B cell (primary cell): ENCODE data around the gene HS3ST6. TPM values are rescaled to one million over a fixed set of nuclear protein-coding genes. Genes with fewer than 3 reads are reported as not detected.

ENCODE experiments used
- ATAC-seq: fragments of 200-7000 bp; cut with Tn5 transposase; one replicate; pipeline ENCODE4 v1.10.0; 2021; ENCODE audit warnings: low read depth, mild to moderate bottlenecking, moderate number of reproducible peaks, moderate library complexity
- CTCF ChIA-PET: fragments of 350-600 bp; sonication (Branson Sonifier 250); formaldehyde crosslinking; loops from one replicate; lab custom pipeline; 2021; ENCODE audit warnings: antibody characterized with exemption, inconsistent platforms; lab: Charles Lee
- POLR2A ChIA-PET: fragments of 350-600 bp; sonication (Branson Sonifier 250); formaldehyde crosslinking; loops from one replicate; lab custom pipeline; 2021; ENCODE audit warnings: antibody characterized with exemption; lab: Charles Lee
- DNase-seq: peaks from one replicate; pipeline ENCODE4 v3.0.0; 2013
- H2AFZ ChIP-seq: 2 replicates; pipeline ENCODE4 v1.6.1; 2012; ENCODE audit warnings: mild to moderate bottlenecking, low read depth, low read length; ENCODE audit not compliant: insufficient read depth, poor library complexity, severe bottlenecking
- H3K27ac ChIP-seq, 2 donors: 1 replicate in 1 of 2; 2 replicates in 1 of 2; pipeline ENCODE4 v1.5.1; 2012 to 2013; ENCODE audit warnings: low read length in 2 of 2, mild to moderate bottlenecking in 2 of 2, moderate library complexity in 1 of 2
- H3K27me3 ChIP-seq, 4 experiments: fragments of 200-600 bp in 1 of 4; sonication (generic) in 1 of 4; replicated peaks in 1 of 4; 1 replicate in 2 of 4; 2 replicates in 2 of 4; pipeline versions ENCODE4 v1.6.1 to v1.7.0; 2013 to 2016; ENCODE audit warnings: low read length in 3 of 4, mild to moderate bottlenecking in 2 of 4, mixed read lengths in 1 of 4, moderate library complexity in 1 of 4; ENCODE audit not compliant: insufficient read depth in 4 of 4, control insufficient read depth in 3 of 4; ENCODE audit errors: control extremely low read depth in 1 of 4
- H3K36me3 ChIP-seq, 2 experiments: replicated peaks in 1 of 2; 1 replicate in 1 of 2; 2 replicates in 1 of 2; pipeline versions ENCODE4 v1.6.1 to v1.7.1; 2013; ENCODE audit warnings: low read length in 1 of 2; ENCODE audit not compliant: insufficient read depth in 2 of 2, control insufficient read depth in 1 of 2; ENCODE audit errors: control extremely low read depth in 1 of 2, extremely low read depth in 1 of 2
- H3K4me1 ChIP-seq, 2 donors: fragments of 200-600 bp in 1 of 2; sonication (generic) in 1 of 2; 1 replicate in 1 of 2; 2 replicates in 1 of 2; pipeline versions ENCODE4 v1.5.1 to v1.6.1; 2013 to 2017; ENCODE audit warnings: low read length in 2 of 2; ENCODE audit not compliant: control insufficient read depth in 2 of 2, insufficient read depth in 2 of 2
- H3K4me2 ChIP-seq: replicated peaks from 2 replicates; pipeline ENCODE3; 2012; ENCODE audit warnings: mild to moderate bottlenecking, low read depth, low read length; ENCODE audit not compliant: poor library complexity, severe bottlenecking
- H3K4me3 ChIP-seq, 5 experiments: fragments of 200-600 bp in 1 of 5; sonication (generic) in 1 of 5; 1 replicate in 3 of 5; 2 replicates in 2 of 5; pipeline versions ENCODE4 v1.5.1 to v1.7.0; 2011 to 2016; ENCODE audit warnings: low read length in 4 of 5, mild to moderate bottlenecking in 4 of 5, low read depth in 2 of 5, control low read depth in 1 of 5, moderate library complexity in 1 of 5; ENCODE audit not compliant: insufficient read depth in 1 of 5; ENCODE audit errors: control extremely low read depth in 1 of 5, extremely low read depth in 1 of 5
- H3K79me2 ChIP-seq: fragments of 200-600 bp; sonication (generic); one replicate; pipeline ENCODE4 v1.6.0; 2016; ENCODE audit warnings: low read length; ENCODE audit not compliant: control insufficient read depth, insufficient read depth
- H3K9ac ChIP-seq: fragments of 200-600 bp; sonication (generic); 2 replicates; pipeline ENCODE4 v1.6.1; 2017; ENCODE audit warnings: mild to moderate bottlenecking, low read length, moderate library complexity
- H3K9me3 ChIP-seq, 3 donors: one replicate each; pipeline versions ENCODE4 v1.6.1 to v1.7.1; 2013; ENCODE audit warnings: low read length in 2 of 3; ENCODE audit not compliant: control insufficient read depth in 2 of 3, insufficient read depth in 1 of 3; ENCODE audit errors: control extremely low read depth in 1 of 3
- H4K20me1 ChIP-seq: 2 replicates; pipeline ENCODE4 v1.6.0; 2012; ENCODE audit warnings: mild to moderate bottlenecking, low read length; ENCODE audit not compliant: insufficient read depth, control insufficient read depth, poor library complexity, severe bottlenecking
- H3K27ac Mint-ChIP-seq: one replicate; pipeline ENCODE4 v1.8.0; 2021; ENCODE audit warnings: mixed read lengths
- H3K27me3 Mint-ChIP-seq: one replicate; pipeline ENCODE4 v1.8.0; 2021; ENCODE audit warnings: mixed read lengths
- H3K4me1 Mint-ChIP-seq: one replicate; pipeline ENCODE4 v1.8.0; 2021; ENCODE audit warnings: mixed read lengths
- H3K4me3 Mint-ChIP-seq: one replicate; pipeline ENCODE4 v1.8.0; 2021; ENCODE audit warnings: mixed read lengths
- H3K9me3 Mint-ChIP-seq: one replicate; pipeline ENCODE4 v1.8.0; 2022; ENCODE audit warnings: mixed read lengths; ENCODE audit not compliant: insufficient read depth
- CTCF ChIP-seq: fragments of 200-600 bp; IDR thresholded peaks from one replicate; pipeline ENCODE4 v1.8.0; 2022; ENCODE audit warnings: antibody characterized with exemption, mild to moderate bottlenecking
- EZH2 ChIP-seq: IDR thresholded peaks from 2 replicates; pipeline ENCODE4 v1.6.1; 2012; ENCODE audit warnings: borderline replicate concordance, low read depth, mild to moderate bottlenecking, moderate library complexity, low read length; ENCODE audit not compliant: insufficient read depth, poor library complexity, severe bottlenecking
- WGBS: methylation state at CpG from one replicate; pipeline ENCODE4 v1.1.5; 2013; ENCODE audit warnings: missing lambda C conversion rate; ENCODE audit not compliant: insufficient coverage; 5-methylcytosine and 5-hydroxymethylcytosine counted together
- intact Hi-C: fragments of 100-400 bp; cut with micrococcal nuclease; formaldehyde crosslinking; loops from one replicate; pipeline ENCODE4 v1.10.0; 2022
- polyA plus RNA-seq: library from polyadenylated mRNA; depleted of rRNA; stranded (reverse); fragments of >200 nt; gene quantifications from 2 replicates; pipeline ENCODE4 v1.2.3, GENCODE V29; 2012
- total RNA-seq, 2 donors: library from RNA; stranded (reverse); fragments of 120-200 nt in 1 of 2; gene quantifications; 1 replicate in 1 of 2; 2 replicates in 1 of 2; pipeline versions ENCODE4 v1.2.3 to v1.2.4, GENCODE V29; 2013 to 2022

The HS3ST6 gene
- total and polyA plus RNA-seq, 2 donors (not counting 1 experiment from before 2014, with no cell fraction given) = not detected

- H3K4me1 Mint-ChIP-seq = peaks cover 32% of the 10 kb centered on the region
- Histone ChIP-seq H3K9me3 (no peaks in the 10 kb centered on the region), H2AFZ (no peak within 1 kb of the TSS), H3K9ac (peak within 1 kb of the TSS; percentile 98), H3K79me2 (peaks cover 24% of the 10 kb centered on the region), H4K20me1 (peaks cover 23% of the 10 kb centered on the region), H3K36me3 (peaks cover 0 to 22% of the 10 kb centered on the region in 2 experiments), H3K4me3 (peak within 1 kb of the TSS; percentile 48 to 94 (median 76)), H3K27me3 (no peaks in the 10 kb centered on the region), H3K4me2 (peak within 1 kb of the TSS; percentile 90), H3K4me1 (peaks cover 18 to 41% of the 10 kb centered on the region in 2 donors), H3K27ac (peak within 1 kb of the TSS; percentile 83 to 100)
- peak within 1 kb of the TSS; percentile 94 for H3K4me3 Mint-ChIP-seq
- no peaks in the 10 kb centered on the region for H3K27me3 Mint-ChIP-seq
- intact Hi-C loops = no loop called here
- H3K9me3 Mint-ChIP-seq = no peaks in the 10 kb centered on the region
- TF ChIP-seq EZH2 (no peak), CTCF (no peak)
- H3K27ac Mint-ChIP-seq = peak within 1 kb of the TSS; percentile 97
- DNase-seq (no peak), ATAC-seq (no peak)
- ChIA-PET POLR2A (interaction anchor here (1.0 to 1.1 kb wide), 2 partner anchors 10 to 25 kb away, joined by 3 to 6 read pairs; no protein-coding TSS in a partner anchor), CTCF (no interaction called here)
- 100% methylated on average over 5 of the region's 6 CpGs for WGBS
Observed at GRCh38 chr16:1966460-1966859, 48.2 kb upstream of the HS3ST6 start, which contains the start of gene RNF151. RNF151 (plus strand) TSS chr16:1966856; CDS start chr16:1966882, 26 bp downstream.

GRCh38 chr16:1965396-1966001 lies 47.3 kb upstream of the HS3ST6 start:
- no peaks in the 10 kb centered on the region for H3K27me3 ChIP-seq
- WGBS = 21% methylated on average over 23 of the region's 24 CpGs
- peaks cover 23% of the 10 kb centered on the region for H4K20me1 ChIP-seq
- ChIA-PET CTCF (interaction anchor here (1.0 to 2.0 kb wide), 2 partner anchors 22 to 26 kb away, joined by 3 to 6 read pairs; partner anchors contain the start of gene MSRB1), POLR2A (interaction anchor here (0.5 to 2.9 kb wide), 14 partner anchors 8 to 637 kb away, joined by 3 to 36 read pairs (median 4); partner anchors contain the start of genes GFER, MSRB1, PKD1 and TRAF7)
- Mint-ChIP-seq H3K27me3 (no peaks in the 10 kb centered on the region), H3K9me3 (no peaks in the 10 kb centered on the region), H3K4me1 (peaks cover 34% of the 10 kb centered on the region), H3K27ac (peak overlapping the region; percentile 97), H3K4me3 (peak overlapping the region; percentile 94)
- peak overlapping the region; percentile 83 to 100 for H3K27ac ChIP-seq
- H3K9me3 ChIP-seq = no peaks in the 10 kb centered on the region
- peak overlapping the region; percentile 50 for H2AFZ ChIP-seq
- ATAC-seq (no peak), DNase-seq (no peak)
- peak overlapping the region; percentile 98 for H3K9ac ChIP-seq
- H3K79me2 ChIP-seq = peaks cover 20% of the 10 kb centered on the region
- peak overlapping the region; percentile 90 for H3K4me2 ChIP-seq
- intact Hi-C loops = loop anchor here (2.0 kb wide), 4 partner anchors 25 to 189 kb away; partner anchors contain the start of genes TRAF7 and ZNF598
- H3K4me3 ChIP-seq = peak overlapping the region; percentile 48 to 94 (median 76)
- H3K4me1 ChIP-seq = peaks cover 22 to 41% of the 10 kb centered on the region in 2 donors
- TF ChIP-seq CTCF (no peak), EZH2 (no peak)
- peaks cover 0 to 29% of the 10 kb centered on the region in 2 experiments for H3K36me3 ChIP-seq
